Measurements from ENCODE around the gene KRT81.

KRT81 gene

GRCh38 chr12:52238916-52239646 is 52.3 kb downstream of the KRT81 start:
- DNase-seq = no peak

GRCh38 chr12:52238207-52238840 is 53.0 kb downstream of the KRT81 start:
- DNase-seq = no peak

GRCh38 chr12:52236386-52237050 is 54.8 kb downstream of the KRT81 start:
- no peak for DNase-seq
